H1 (cell line): ENCODE measurements around the gene PRDX2.
"Not testable (repeated sequence)": the region's sequence is repeated elsewhere in the genome, so short reads cannot be mapped to it uniquely, and the experiment has no call there.

Source experiments
- EGR1 ChIP-seq: IDR thresholded peaks from 2 replicates; pipeline ENCODE4 v1.6.1; 2011; ENCODE audit warnings: low read depth, low read length, borderline replicate concordance
- EZH2 ChIP-seq: fragments of 200-600 bp; sonication (generic); IDR thresholded peaks from 2 replicates; pipeline ENCODE4 v1.7.1; 2012; ENCODE audit warnings: low read depth, mild to moderate bottlenecking, moderate library complexity, low read length, inconsistent platforms; ENCODE audit not compliant: severe bottlenecking
- POLR2AphosphoS5 ChIP-seq: IDR thresholded peaks from 2 replicates; pipeline ENCODE4 v1.6.1; 2011; ENCODE audit warnings: low read depth, low read length
- SIRT6 ChIP-seq: IDR thresholded peaks from one replicate; pipeline ENCODE4 v1.7.1; 2012; ENCODE audit warnings: low read length, inconsistent platforms
- TF ChIP-seq, protein P1 (sequence below): IDR thresholded peaks from 2 replicates; pipeline ENCODE4 v1.6.1; 2012; ENCODE audit warnings: inconsistent platforms
- TF ChIP-seq, protein P2 (sequence below), 3 experiments: IDR thresholded peaks; 1 replicate in 2 of 3; 2 replicates in 1 of 3; pipeline versions ENCODE4 v1.5.1 to v1.6.1; 2011; ENCODE audit warnings: low read length in 3 of 3, mild to moderate bottlenecking in 3 of 3, inconsistent platforms in 2 of 3, low read depth in 1 of 3, moderate library complexity in 1 of 3; ENCODE audit not compliant: insufficient read depth in 1 of 3; ENCODE audit errors: control extremely low read depth in 1 of 3

DNA sequence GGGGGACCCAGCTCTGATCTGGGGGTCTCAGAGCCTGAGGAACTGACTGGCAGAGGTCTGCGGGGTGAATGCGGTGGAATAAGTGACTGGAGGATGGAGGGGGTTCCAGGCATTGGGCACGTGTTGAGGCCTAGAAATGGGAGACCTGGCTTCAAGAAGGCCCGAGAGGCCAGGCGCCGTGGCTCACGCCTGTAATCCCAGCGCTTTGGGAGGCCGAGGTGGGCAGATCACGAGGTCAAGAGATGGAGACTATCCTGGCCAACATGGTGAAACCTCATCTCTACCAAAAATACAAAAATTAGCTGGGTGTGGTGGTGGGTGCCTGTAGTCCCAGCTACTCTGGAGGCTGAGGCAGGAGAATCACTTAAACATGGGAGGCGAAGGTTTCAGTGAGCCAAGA lies 16.2 kb upstream of the PRDX2 start:
- TF ChIP-seq, protein P1, sequence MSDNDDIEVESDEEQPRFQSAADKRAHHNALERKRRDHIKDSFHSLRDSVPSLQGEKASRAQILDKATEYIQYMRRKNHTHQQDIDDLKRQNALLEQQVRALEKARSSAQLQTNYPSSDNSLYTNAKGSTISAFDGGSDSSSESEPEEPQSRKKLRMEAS: not testable (repeated sequence)
- not testable (repeated sequence) for TF ChIP-seq EZH2, POLR2AphosphoS5, EGR1, SIRT6
- TF ChIP-seq, protein P2, sequence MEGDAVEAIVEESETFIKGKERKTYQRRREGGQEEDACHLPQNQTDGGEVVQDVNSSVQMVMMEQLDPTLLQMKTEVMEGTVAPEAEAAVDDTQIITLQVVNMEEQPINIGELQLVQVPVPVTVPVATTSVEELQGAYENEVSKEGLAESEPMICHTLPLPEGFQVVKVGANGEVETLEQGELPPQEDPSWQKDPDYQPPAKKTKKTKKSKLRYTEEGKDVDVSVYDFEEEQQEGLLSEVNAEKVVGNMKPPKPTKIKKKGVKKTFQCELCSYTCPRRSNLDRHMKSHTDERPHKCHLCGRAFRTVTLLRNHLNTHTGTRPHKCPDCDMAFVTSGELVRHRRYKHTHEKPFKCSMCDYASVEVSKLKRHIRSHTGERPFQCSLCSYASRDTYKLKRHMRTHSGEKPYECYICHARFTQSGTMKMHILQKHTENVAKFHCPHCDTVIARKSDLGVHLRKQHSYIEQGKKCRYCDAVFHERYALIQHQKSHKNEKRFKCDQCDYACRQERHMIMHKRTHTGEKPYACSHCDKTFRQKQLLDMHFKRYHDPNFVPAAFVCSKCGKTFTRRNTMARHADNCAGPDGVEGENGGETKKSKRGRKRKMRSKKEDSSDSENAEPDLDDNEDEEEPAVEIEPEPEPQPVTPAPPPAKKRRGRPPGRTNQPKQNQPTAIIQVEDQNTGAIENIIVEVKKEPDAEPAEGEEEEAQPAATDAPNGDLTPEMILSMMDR (IDR thresholded peaks at IDR 0.05; ENCODE audit: control extremely low read depth in 1 of 3, insufficient read depth in 1 of 3, low read depth in 1 of 3, low read length in 3 of 3): not testable (repeated sequence)
